Renal cortex interstitium (tissue), 11 donors: ENCODE measurements around the gene EIF4G3. TPM values are rescaled to one million over a fixed set of nuclear protein-coding genes. Genes with fewer than 3 reads are reported as not detected.
"Not testable (repeated sequence)": the region's sequence is repeated elsewhere in the genome, so short reads cannot be mapped to it uniquely, and the experiment has no call there.

Experiments
- DNase-seq, 11 donors: peaks; one replicate each; pipeline ENCODE4 v3.0.0-alpha.2; 2013; ENCODE audit warnings: low read depth in 9 of 11, low spot score in 4 of 11; ENCODE audit errors: extremely low read depth in 1 of 11
- polyA plus RNA-seq, 3 donors: library from polyadenylated mRNA; unstranded; fragments of 120-200 nt; gene quantifications; one replicate each; pipeline ENCODE4 v1.2.1, GENCODE V29; 2013; ENCODE audit not compliant: insufficient read length in 3 of 3

EIF4G3 gene
- polyA plus RNA-seq, 3 donors = 67.4 to 73.2 (median 70.4) TPM

- DNase-seq = no peak
These were observed 341.9 kb downstream of the EIF4G3 start for GRCh38 chr1:20834780-20835179.

- DNase-seq = no peak
These were observed 342.5 kb downstream of the EIF4G3 start for GRCh38 chr1:20834192-20834591.

- peak in 1 of 11 donors; percentile 4 for DNase-seq
These were observed 346.3 kb downstream of the EIF4G3 start for GRCh38 chr1:20830378-20830777.

- DNase-seq = no peak
These were observed 346.8 kb downstream of the EIF4G3 start for GRCh38 chr1:20829946-20830345.

GRCh38 chr1:20829531-20829930 lies 347.2 kb downstream of the EIF4G3 start:
- DNase-seq = no peak

GRCh38 chr1:20823845-20824244 lies 352.9 kb downstream of the EIF4G3 start:
- peak in 3 of 11 donors; percentile 1 to 13 (median 3) for DNase-seq

- no peak for DNase-seq
These were observed 355.2 kb downstream of the EIF4G3 start for GRCh38 chr1:20821466-20821865.

GRCh38 chr1:20819818-20820217 lies 356.9 kb downstream of the EIF4G3 start:
- DNase-seq = no peak

- no peak for DNase-seq
These were observed 362.2 kb downstream of the EIF4G3 start for GRCh38 chr1:20814534-20814871.

GRCh38 chr1:20811916-20812315 lies 364.8 kb downstream of the EIF4G3 start:
- DNase-seq = no peak

- DNase-seq = no peak
These were observed 383.5 kb downstream of the EIF4G3 start for GRCh38 chr1:20793236-20793635.

GRCh38 chr1:20792196-20792595 lies 384.5 kb downstream of the EIF4G3 start:
- DNase-seq = no peak

- DNase-seq = no peak
These were observed 385.9 kb downstream of the EIF4G3 start for GRCh38 chr1:20790785-20791184.

GRCh38 chr1:20789598-20789997 lies 387.1 kb downstream of the EIF4G3 start:
- not testable (repeated sequence) for DNase-seq

GRCh38 chr1:20787840-20788795 lies 388.6 kb downstream of the EIF4G3 start:
- peak in 5 of 11 donors; percentile 5 to 49 (median 18) for DNase-seq

- peak in 9 of 11 donors; percentile 42 to 68 (median 66) for DNase-seq
These were observed 389.5 kb downstream of the EIF4G3 start, which contains the start of gene HP1BP3 for GRCh38 chr1:20787029-20787839. Gene HP1BP3, minus strand, starts transcription at chr1:20787307. Its CDS starts 6,867 bp downstream, at chr1:20780440.

- DNase-seq = peak; percentile 83 to 97 (median 94)
These were observed 390.3 kb downstream of the EIF4G3 start for GRCh38 chr1:20786253-20787028.

- no peak for DNase-seq
These were observed 390.8 kb downstream of the EIF4G3 start for GRCh38 chr1:20785907-20786252.

- DNase-seq = no peak
These were observed 401.0 kb downstream of the EIF4G3 start for GRCh38 chr1:20775700-20776099.
